K562 (cell line): Measurements from ENCODE around the gene EPHB6. TPM values are rescaled to one million over a fixed set of nuclear protein-coding genes. Genes with fewer than 3 reads are reported as not detected.
A peak's percentile ranks its signal among the peaks of the same experiment; 100 is the strongest.

Experiments used
- ARID1B ChIP-seq: fragments of 450-650 bp; IDR thresholded peaks from 2 replicates; pipeline ENCODE4 v1.6.1; 2016; ENCODE audit warnings: antibody characterized with exemption, mild to moderate bottlenecking, inconsistent platforms
- ASH1L ChIP-seq: fragments of 450-650 bp; IDR thresholded peaks from 2 replicates; pipeline ENCODE4 v1.6.1; 2018; ENCODE audit warnings: borderline replicate concordance, mild to moderate bottlenecking, low read depth; ENCODE audit not compliant: partially characterized antibody
- BRCA1 ChIP-seq, 2 experiments: fragments of 450-650 bp in 1 of 2; sonication (generic) in 1 of 2; formaldehyde crosslinking in 1 of 2; IDR thresholded peaks; 2 replicates each; pipeline versions ENCODE4 v1.5.0 to v1.6.1; 2017 to 2020; ENCODE audit warnings: mild to moderate bottlenecking in 1 of 2, missing genetic modification reagents in 1 of 2
- CHD4 ChIP-seq: fragments of 200-600 bp; sonication (generic); IDR thresholded peaks from 3 replicates; pipeline ENCODE4 v1.6.1; 2012; ENCODE audit warnings: low read depth, mild to moderate bottlenecking, mixed read lengths, low read length, inconsistent platforms; ENCODE audit not compliant: insufficient read depth, insufficient replicate concordance, poor library complexity, severe bottlenecking
- DPF2 ChIP-seq: fragments of 450-650 bp; IDR thresholded peaks from 2 replicates; pipeline ENCODE4 v1.6.1; 2016
- FOXP1 ChIP-seq: sonication (generic); formaldehyde crosslinking; IDR thresholded peaks from 2 replicates; pipeline ENCODE4 v1.8.0; 2022; ENCODE audit warnings: mild to moderate bottlenecking, missing genetic modification reagents
- MTA1 ChIP-seq: fragments of 450-650 bp; IDR thresholded peaks from 2 replicates; pipeline ENCODE4 v1.6.1; 2017; ENCODE audit warnings: borderline replicate concordance
- RFX7 ChIP-seq: fragments of 250-450 bp; sonication (Bioruptor Pico); IDR thresholded peaks from 2 replicates; pipeline ENCODE4 v1.5.1; 2021; ENCODE audit warnings: mild to moderate bottlenecking
- SPI1 ChIP-seq: IDR thresholded peaks from 2 replicates; pipeline ENCODE4 v1.6.1; 2011; ENCODE audit warnings: low read depth, low read length, control low read depth, borderline replicate concordance
- SRSF9 ChIP-seq: fragments of 200-400 bp; formaldehyde crosslinking; IDR thresholded peaks from 2 replicates; pipeline ENCODE4 v1.6.1; 2017; ENCODE audit warnings: low read depth, low read length, borderline replicate concordance
- TAF15 ChIP-seq: fragments of 200-400 bp; formaldehyde crosslinking; IDR thresholded peaks from 2 replicates; pipeline ENCODE4 v1.6.1; 2017; ENCODE audit warnings: mild to moderate bottlenecking, low read depth, low read length, moderate library complexity
- TEAD2 ChIP-seq: fragments of 450-650 bp; IDR thresholded peaks from 2 replicates; pipeline ENCODE4 v1.6.1; 2016; ENCODE audit warnings: missing genetic modification characterization, control low read depth, missing compliant biosample characterization
- ZNF124 ChIP-seq: sonication (generic); formaldehyde crosslinking; IDR thresholded peaks from 2 replicates; pipeline ENCODE4 v1.8.1; 2022; ENCODE audit warnings: missing genetic modification reagents
- ZNF24 ChIP-seq: fragments of 450-650 bp; IDR thresholded peaks from 2 replicates; pipeline ENCODE4 v1.6.1; 2016
- ZNF263 ChIP-seq: sonication (generic); formaldehyde crosslinking; IDR thresholded peaks from 2 replicates; pipeline ENCODE4 v1.8.0; 2022; ENCODE audit warnings: mild to moderate bottlenecking, missing genetic modification reagents, borderline replicate concordance
- ZNF445 ChIP-seq: fragments of 250-450 bp; sonication (Bioruptor Pico); IDR thresholded peaks from 2 replicates; pipeline ENCODE4 v1.4.0; 2020; ENCODE audit warnings: low read depth, mild to moderate bottlenecking, moderate library complexity
- polyA plus RNA-seq, 8 experiments: library from polyadenylated mRNA; depleted of rRNA in 4 of 8; stranded (reverse) in 5 of 8; unstranded in 3 of 8; fragments of >200 nt; fragmentation: Nextera tagmentation in 2 of 8; fragmentation: Illumina TruSeq in 1 of 8; extraction: Ambion mirVana in 2 of 8; extraction: Trizol in 1 of 8; gene quantifications; 2 replicates each; pipeline versions ENCODE4 v1.2.1 to v1.2.3, GENCODE V29; 2011 to 2014; ENCODE audit warnings: inconsistent platforms in 1 of 8, missing spikeins in 1 of 8
- total RNA-seq, 7 experiments: library from RNA; depleted of rRNA in 6 of 7; stranded (reverse); fragments of >200 nt in 6 of 7; fragmentation: Illumina TruSeq in 2 of 7; extraction: Trizol in 2 of 7; gene quantifications; 2 replicates each; pipeline versions ENCODE4 v1.2.1 to v1.2.3, GENCODE V29; 2011 to 2021; ENCODE audit warnings: low replicate concordance in 1 of 7
- TF ChIP-seq, protein P1 (sequence below): sonication (generic); formaldehyde crosslinking; IDR thresholded peaks from 2 replicates; pipeline ENCODE4 v1.8.0; 2022; ENCODE audit warnings: missing genetic modification reagents, mild to moderate bottlenecking, moderate library complexity, borderline replicate concordance
- TF ChIP-seq, protein P2 (sequence below): IDR thresholded peaks from 3 replicates; pipeline ENCODE4 v1.6.1; 2011; ENCODE audit warnings: borderline replicate concordance, mild to moderate bottlenecking; ENCODE audit not compliant: insufficient read length, insufficient read depth
- TF ChIP-seq, protein P3 (sequence below): fragments of 450-650 bp; IDR thresholded peaks from 2 replicates; pipeline ENCODE4 v1.7.0; 2016; ENCODE audit warnings: borderline replicate concordance
- TF ChIP-seq, protein P4 (sequence below): fragments of 200-800 bp; sonication (Bioruptor generic); IDR thresholded peaks from 2 replicates; pipeline ENCODE4 v1.6.1; 2017; ENCODE audit warnings: missing genetic modification characterization, missing compliant biosample characterization
- TF ChIP-seq, protein P5 (sequence below): fragments of 450-650 bp; formaldehyde crosslinking; IDR thresholded peaks from 2 replicates; pipeline ENCODE4 v1.4.0; 2020; ENCODE audit warnings: mild to moderate bottlenecking, moderate library complexity

Gene EPHB6
- total and polyA plus RNA-seq, 9 of the 15 experiments (the other 6 are each of a cell fraction or from before 2014, with no cell fraction given) = 1.4 to 123 (median 7.6) TPM

DNA sequence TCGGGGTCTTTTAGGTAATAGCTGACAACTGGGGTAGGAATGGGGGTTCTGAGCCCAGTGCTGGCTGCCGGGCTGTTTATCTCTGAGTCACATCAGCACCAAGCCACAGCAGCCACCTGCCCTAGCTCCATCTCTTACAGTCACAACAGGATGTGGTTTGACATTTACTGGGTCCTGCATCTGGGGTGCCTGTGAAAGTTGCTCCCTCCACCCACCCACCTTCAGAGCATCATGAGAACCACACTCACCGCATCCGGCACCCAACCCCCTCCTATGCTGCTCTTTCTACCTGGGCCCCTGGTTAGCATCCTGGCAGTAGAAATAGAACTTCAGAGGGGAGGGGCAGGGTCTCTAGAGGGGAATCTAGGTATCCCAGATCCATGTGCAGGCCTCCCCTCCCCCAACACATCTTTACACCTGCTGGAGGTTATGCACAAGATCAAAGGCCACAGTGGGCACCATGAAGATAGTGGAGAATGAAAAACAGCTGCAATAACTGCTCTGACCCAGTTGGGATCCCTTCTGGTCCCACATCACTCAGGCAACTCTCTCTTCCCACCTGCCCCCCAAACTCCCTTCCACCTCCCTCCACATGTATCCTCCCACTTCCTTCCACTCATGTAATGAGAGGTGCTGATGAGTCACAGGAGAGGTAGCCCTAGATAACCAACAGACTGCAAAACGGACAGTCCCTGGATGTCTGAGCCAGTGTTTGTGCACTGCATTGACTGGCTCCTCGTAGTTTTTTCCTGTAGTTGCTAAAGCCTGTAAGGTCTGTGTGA, 45.9 kb upstream of the EPHB6 start (continued):
- TF ChIP-seq, protein P1, sequence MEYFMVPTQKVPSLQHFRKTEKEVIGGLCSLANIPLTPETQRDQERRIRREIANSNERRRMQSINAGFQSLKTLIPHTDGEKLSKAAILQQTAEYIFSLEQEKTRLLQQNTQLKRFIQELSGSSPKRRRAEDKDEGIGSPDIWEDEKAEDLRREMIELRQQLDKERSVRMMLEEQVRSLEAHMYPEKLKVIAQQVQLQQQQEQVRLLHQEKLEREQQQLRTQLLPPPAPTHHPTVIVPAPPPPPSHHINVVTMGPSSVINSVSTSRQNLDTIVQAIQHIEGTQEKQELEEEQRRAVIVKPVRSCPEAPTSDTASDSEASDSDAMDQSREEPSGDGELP = peak; percentile 81
- TF ChIP-seq ZNF124 (CRISPR knock-in tag) (no peak), ZNF24 (no peak), ZNF263 (CRISPR knock-in tag) (peak; percentile 47; the same call in 1 of the 2 replicates), ASH1L (no peak), SRSF9 (no peak), CHD4 (no peak), TAF15 (no peak), SPI1 (peak; percentile 82), MTA1 (no peak), TEAD2 (tag) (no peak), BRCA1 (IDR thresholded peaks at IDR 0.05) (no peak), BRCA1 (CRISPR knock-in tag; IDR thresholded peaks at IDR 0.05) (no peak), RFX7 (no peak), ZNF445 (CRISPR knock-in tag) (no peak), ARID1B (peak; percentile 64), FOXP1 (CRISPR knock-in tag) (0 out of 2 replicates have a peak, but pooled peaks have one; percentile 16), DPF2 (peak; percentile 31; the same call in 1 of the 2 replicates)
- TF ChIP-seq, protein P2, sequence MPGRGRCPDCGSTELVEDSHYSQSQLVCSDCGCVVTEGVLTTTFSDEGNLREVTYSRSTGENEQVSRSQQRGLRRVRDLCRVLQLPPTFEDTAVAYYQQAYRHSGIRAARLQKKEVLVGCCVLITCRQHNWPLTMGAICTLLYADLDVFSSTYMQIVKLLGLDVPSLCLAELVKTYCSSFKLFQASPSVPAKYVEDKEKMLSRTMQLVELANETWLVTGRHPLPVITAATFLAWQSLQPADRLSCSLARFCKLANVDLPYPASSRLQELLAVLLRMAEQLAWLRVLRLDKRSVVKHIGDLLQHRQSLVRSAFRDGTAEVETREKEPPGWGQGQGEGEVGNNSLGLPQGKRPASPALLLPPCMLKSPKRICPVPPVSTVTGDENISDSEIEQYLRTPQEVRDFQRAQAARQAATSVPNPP = no peak
- TF ChIP-seq, protein P3, sequence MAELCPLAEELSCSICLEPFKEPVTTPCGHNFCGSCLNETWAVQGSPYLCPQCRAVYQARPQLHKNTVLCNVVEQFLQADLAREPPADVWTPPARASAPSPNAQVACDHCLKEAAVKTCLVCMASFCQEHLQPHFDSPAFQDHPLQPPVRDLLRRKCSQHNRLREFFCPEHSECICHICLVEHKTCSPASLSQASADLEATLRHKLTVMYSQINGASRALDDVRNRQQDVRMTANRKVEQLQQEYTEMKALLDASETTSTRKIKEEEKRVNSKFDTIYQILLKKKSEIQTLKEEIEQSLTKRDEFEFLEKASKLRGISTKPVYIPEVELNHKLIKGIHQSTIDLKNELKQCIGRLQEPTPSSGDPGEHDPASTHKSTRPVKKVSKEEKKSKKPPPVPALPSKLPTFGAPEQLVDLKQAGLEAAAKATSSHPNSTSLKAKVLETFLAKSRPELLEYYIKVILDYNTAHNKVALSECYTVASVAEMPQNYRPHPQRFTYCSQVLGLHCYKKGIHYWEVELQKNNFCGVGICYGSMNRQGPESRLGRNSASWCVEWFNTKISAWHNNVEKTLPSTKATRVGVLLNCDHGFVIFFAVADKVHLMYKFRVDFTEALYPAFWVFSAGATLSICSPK = no peak
- TF ChIP-seq, protein P4, sequence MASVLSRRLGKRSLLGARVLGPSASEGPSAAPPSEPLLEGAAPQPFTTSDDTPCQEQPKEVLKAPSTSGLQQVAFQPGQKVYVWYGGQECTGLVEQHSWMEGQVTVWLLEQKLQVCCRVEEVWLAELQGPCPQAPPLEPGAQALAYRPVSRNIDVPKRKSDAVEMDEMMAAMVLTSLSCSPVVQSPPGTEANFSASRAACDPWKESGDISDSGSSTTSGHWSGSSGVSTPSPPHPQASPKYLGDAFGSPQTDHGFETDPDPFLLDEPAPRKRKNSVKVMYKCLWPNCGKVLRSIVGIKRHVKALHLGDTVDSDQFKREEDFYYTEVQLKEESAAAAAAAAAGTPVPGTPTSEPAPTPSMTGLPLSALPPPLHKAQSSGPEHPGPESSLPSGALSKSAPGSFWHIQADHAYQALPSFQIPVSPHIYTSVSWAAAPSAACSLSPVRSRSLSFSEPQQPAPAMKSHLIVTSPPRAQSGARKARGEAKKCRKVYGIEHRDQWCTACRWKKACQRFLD (CRISPR knock-in tag) = peak; percentile 27; the same call in 1 of the 2 replicates
- TF ChIP-seq, protein P5, sequence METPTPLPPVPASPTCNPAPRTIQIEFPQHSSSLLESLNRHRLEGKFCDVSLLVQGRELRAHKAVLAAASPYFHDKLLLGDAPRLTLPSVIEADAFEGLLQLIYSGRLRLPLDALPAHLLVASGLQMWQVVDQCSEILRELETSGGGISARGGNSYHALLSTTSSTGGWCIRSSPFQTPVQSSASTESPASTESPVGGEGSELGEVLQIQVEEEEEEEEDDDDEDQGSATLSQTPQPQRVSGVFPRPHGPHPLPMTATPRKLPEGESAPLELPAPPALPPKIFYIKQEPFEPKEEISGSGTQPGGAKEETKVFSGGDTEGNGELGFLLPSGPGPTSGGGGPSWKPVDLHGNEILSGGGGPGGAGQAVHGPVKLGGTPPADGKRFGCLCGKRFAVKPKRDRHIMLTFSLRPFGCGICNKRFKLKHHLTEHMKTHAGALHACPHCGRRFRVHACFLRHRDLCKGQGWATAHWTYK (CRISPR knock-in tag) = no peak
